ENCODE measurements around the gene MCIDAS. TPM values are rescaled to one million over a fixed set of nuclear protein-coding genes. Genes with fewer than 3 reads are reported as not detected.

MCIDAS gene
- total RNA-seq, 1 experiment from 2014 or later: 1.6 TPM

DNA sequence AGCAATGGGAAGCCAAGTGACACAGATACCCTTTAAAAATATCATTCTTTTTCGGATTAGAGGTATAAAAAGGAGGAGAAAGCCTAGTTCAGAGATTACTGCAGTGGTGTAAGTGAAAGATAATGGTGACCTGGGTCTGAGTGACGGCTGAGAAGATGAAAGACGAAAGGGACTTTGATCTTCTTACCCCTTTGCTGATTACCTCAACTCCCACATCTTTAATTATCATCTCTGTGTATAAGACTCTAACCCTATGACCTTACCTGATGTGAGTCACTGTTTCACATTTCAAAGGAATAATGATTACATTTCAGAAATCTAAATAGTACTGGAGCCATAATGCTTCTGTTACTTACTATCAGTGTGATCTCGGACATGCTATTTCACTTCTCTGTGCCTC, 27.7 kb upstream of the MCIDAS start:
- Histone ChIP-seq H3F3A (ENCODE audit: low read length, unreplicated experiment) (no peaks in the 10 kb centered on the region), H2AFZ (ENCODE audit: low read length) (no peak overlapping the region), H3K4me3 (ENCODE audit: low read length) (no peak overlapping the region), H3K9me3 (ENCODE audit: low read length) (no peaks in the 10 kb centered on the region), H3K36me3 (ENCODE audit: low read depth, low read length) (no peaks in the 10 kb centered on the region; the same call in none of the 2 replicates), H3K9ac (ENCODE audit: low read length) (no peak overlapping the region), H3K79me2 (ENCODE audit: low read length) (no peaks in the 10 kb centered on the region), H3K9me2 (replicated peaks; ENCODE audit: low read length) (no peaks in the 10 kb centered on the region), H4K20me1 (ENCODE audit: low read length) (no peaks in the 10 kb centered on the region), H3K4me2 (ENCODE audit: low read length) (no peak overlapping the region), H3K4me1 (ENCODE audit: insufficient read depth, low read length) (no peaks in the 10 kb centered on the region), H3K27ac (ENCODE audit: low read length) (no peak overlapping the region), H3K27me3 (ENCODE audit: low read length) (no peaks in the 10 kb centered on the region)
- BruUV-seq (replicated peaks): no TSS peak
- intact Hi-C loops (cut with micrococcal nuclease): no loop called here
- ChIA-PET POLR2A (ENCODE audit: unreplicated experiment) (no interaction called here), CTCF (no interaction called here)
- no peak for TF ChIP-seq EZH2phosphoT487 (IDR thresholded peaks at IDR 0.05; ENCODE audit: borderline replicate concordance, low read length)
- TF ChIP-seq EZH2 (IDR thresholded peaks at IDR 0.05; ENCODE audit: low read length, unreplicated experiment): no peak
- no peak for DNase-seq
- ATAC-seq: no peak

DNA sequence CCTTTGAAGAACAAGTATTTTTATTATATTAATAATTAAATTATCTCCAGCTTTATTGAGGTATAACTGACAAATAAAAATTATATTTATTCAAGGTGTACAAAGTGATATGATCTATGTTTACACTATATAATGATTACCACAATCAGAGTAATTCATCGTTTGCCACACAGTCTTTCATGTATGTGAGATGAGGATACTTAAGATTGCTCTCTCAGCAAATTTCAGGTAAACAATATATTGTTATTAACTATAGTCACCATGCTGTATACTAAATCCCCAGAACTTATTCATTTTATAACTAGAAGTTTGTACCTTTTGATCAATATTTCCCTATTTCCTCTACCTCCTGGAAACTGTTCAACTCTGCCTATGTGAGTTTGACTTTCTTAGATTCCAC, 22.9 kb upstream of the MCIDAS start:
- no peaks in the 10 kb centered on the region for H3F3A ChIP-seq (ENCODE audit: low read length, unreplicated experiment)
- no TSS peak for BruUV-seq (replicated peaks)
- no peak overlapping the region for H3K9ac ChIP-seq (ENCODE audit: low read length)
- no peaks in the 10 kb centered on the region for H3K4me1 ChIP-seq (ENCODE audit: insufficient read depth, low read length)
- no peaks in the 10 kb centered on the region for H3K9me2 ChIP-seq (replicated peaks; ENCODE audit: low read length)
- no peak overlapping the region for H3K4me2 ChIP-seq (ENCODE audit: low read length)
- H3K4me3 ChIP-seq (ENCODE audit: low read length): no peak overlapping the region
- DNase-seq (no peak), ATAC-seq (no peak)
- TF ChIP-seq, protein P1, sequence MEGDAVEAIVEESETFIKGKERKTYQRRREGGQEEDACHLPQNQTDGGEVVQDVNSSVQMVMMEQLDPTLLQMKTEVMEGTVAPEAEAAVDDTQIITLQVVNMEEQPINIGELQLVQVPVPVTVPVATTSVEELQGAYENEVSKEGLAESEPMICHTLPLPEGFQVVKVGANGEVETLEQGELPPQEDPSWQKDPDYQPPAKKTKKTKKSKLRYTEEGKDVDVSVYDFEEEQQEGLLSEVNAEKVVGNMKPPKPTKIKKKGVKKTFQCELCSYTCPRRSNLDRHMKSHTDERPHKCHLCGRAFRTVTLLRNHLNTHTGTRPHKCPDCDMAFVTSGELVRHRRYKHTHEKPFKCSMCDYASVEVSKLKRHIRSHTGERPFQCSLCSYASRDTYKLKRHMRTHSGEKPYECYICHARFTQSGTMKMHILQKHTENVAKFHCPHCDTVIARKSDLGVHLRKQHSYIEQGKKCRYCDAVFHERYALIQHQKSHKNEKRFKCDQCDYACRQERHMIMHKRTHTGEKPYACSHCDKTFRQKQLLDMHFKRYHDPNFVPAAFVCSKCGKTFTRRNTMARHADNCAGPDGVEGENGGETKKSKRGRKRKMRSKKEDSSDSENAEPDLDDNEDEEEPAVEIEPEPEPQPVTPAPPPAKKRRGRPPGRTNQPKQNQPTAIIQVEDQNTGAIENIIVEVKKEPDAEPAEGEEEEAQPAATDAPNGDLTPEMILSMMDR (conservative IDR thresholded peaks at IDR 0.05; ENCODE audit: low read depth, low read length): no peak
- TF ChIP-seq EZH2phosphoT487 (IDR thresholded peaks at IDR 0.05; ENCODE audit: borderline replicate concordance, low read length) (no peak), EZH2 (IDR thresholded peaks at IDR 0.05; ENCODE audit: low read length, unreplicated experiment) (no peak)
- no peaks in the 10 kb centered on the region for H4K20me1 ChIP-seq (ENCODE audit: low read length)
- POLR2A ChIA-PET (ENCODE audit: unreplicated experiment): no interaction called here
- no peak overlapping the region for H3K27ac ChIP-seq (ENCODE audit: low read length)
- CTCF ChIA-PET: no interaction called here
- no peaks in the 10 kb centered on the region for H3K36me3 ChIP-seq (ENCODE audit: low read depth, low read length)
- H3K9me3 ChIP-seq (ENCODE audit: low read length): no peaks in the 10 kb centered on the region
- intact Hi-C loops (cut with micrococcal nuclease): no loop called here
- no peak overlapping the region for H2AFZ ChIP-seq (ENCODE audit: low read length)
- no peaks in the 10 kb centered on the region for H3K27me3 ChIP-seq (ENCODE audit: low read length)
- no peaks in the 10 kb centered on the region for H3K79me2 ChIP-seq (ENCODE audit: low read length)

DNA sequence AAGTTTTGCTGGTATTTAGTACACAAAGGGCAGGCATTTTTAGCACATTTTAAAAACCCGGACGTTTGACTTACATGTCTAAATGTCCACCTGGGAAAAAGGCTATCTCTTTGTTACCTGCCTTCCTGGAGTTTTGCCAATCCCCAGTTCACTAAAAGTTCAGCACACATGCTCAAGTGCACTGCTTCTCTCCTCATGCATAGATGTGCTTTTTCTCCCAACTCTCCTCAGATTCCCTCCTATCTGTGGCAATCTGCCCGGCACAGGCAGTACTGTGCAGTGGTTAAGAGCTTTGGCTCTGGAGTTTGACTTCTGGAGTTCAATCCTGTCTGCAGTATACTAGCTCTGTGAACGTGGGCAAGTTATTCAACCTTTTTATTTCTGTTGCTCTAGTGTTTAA, 14.6 kb upstream of the MCIDAS start:
- no TSS peak for BruUV-seq (replicated peaks)
- Histone ChIP-seq H3K4me3 (ENCODE audit: low read length) (no peak overlapping the region), H3K79me2 (ENCODE audit: low read length) (no peaks in the 10 kb centered on the region), H3F3A (ENCODE audit: low read length, unreplicated experiment) (no peaks in the 10 kb centered on the region), H3K9ac (ENCODE audit: low read length) (no peak overlapping the region), H3K9me2 (replicated peaks; ENCODE audit: low read length) (no peaks in the 10 kb centered on the region), H3K4me2 (ENCODE audit: low read length) (no peak overlapping the region), H3K36me3 (ENCODE audit: low read depth, low read length) (no peaks in the 10 kb centered on the region), H2AFZ (ENCODE audit: low read length) (no peak overlapping the region), H3K9me3 (ENCODE audit: low read length) (no peaks in the 10 kb centered on the region), H3K27ac (ENCODE audit: low read length) (no peak overlapping the region), H4K20me1 (ENCODE audit: low read length) (no peaks in the 10 kb centered on the region), H3K27me3 (ENCODE audit: low read length) (no peaks in the 10 kb centered on the region), H3K4me1 (ENCODE audit: insufficient read depth, low read length) (no peaks in the 10 kb centered on the region)
- DNase-seq (no peak), ATAC-seq (no peak)
- no peak for TF ChIP-seq EZH2phosphoT487 (IDR thresholded peaks at IDR 0.05; ENCODE audit: borderline replicate concordance, low read length)
- TF ChIP-seq, protein P1 (conservative IDR thresholded peaks at IDR 0.05; ENCODE audit: low read depth, low read length): no peak
- no peak for TF ChIP-seq EZH2 (IDR thresholded peaks at IDR 0.05; ENCODE audit: low read length, unreplicated experiment)
- CTCF ChIA-PET: no interaction called here
- intact Hi-C loops (cut with micrococcal nuclease): no loop called here
- POLR2A ChIA-PET (ENCODE audit: unreplicated experiment): no interaction called here
